Activated CD8-positive, alpha-beta memory T cell treated with anti-CD3 and anti-CD28 coated beads for 1 hour (primary cell): Measurements from ENCODE around the gene MYO18A.

Experiments used
- DNase-seq, 2 donors: peaks; one replicate each; pipeline ENCODE4 v3.0.0-alpha.2; 2020; ENCODE audit warnings: low read depth in 1 of 2; ENCODE audit errors: extremely low read depth in 1 of 2

Gene MYO18A

GRCh38 chr17:29086628-29087332 is 93.4 kb downstream of the MYO18A start:
- no peak for DNase-seq

GRCh38 chr17:29085223-29085622 is 95.0 kb downstream of the MYO18A start:
- DNase-seq = no peak

- DNase-seq = no peak
Observed at GRCh38 chr17:29084541-29085146, 95.6 kb downstream of the MYO18A start.

- no peak for DNase-seq
Observed at GRCh38 chr17:29080965-29081364, 99.2 kb downstream of the MYO18A start.

- DNase-seq = no peak
Observed at GRCh38 chr17:29080323-29080722, 99.9 kb downstream of the MYO18A start.

- DNase-seq = no peak
Observed at GRCh38 chr17:29079887-29080286, 100.3 kb downstream of the MYO18A start.

GRCh38 chr17:29079433-29079832 is 100.8 kb downstream of the MYO18A start:
- no peak for DNase-seq

- DNase-seq = no peak
Observed at GRCh38 chr17:29078183-29079045, 101.8 kb downstream of the MYO18A start.

GRCh38 chr17:29077320-29077719 is 102.9 kb downstream of the MYO18A start:
- DNase-seq = no peak

GRCh38 chr17:29076722-29077121 is 103.5 kb downstream of the MYO18A start:
- no peak for DNase-seq

- DNase-seq = no peak
Observed at GRCh38 chr17:29076087-29076486, 104.1 kb downstream of the MYO18A start.

GRCh38 chr17:29074488-29074887 is 105.7 kb downstream of the MYO18A start:
- DNase-seq = no peak

GRCh38 chr17:29073520-29073919 is 106.7 kb downstream of the MYO18A start:
- DNase-seq = no peak

GRCh38 chr17:29073045-29073444 is 107.2 kb downstream of the MYO18A start:
- DNase-seq = no peak

- no peak for DNase-seq
Observed at GRCh38 chr17:29071303-29071702, 108.9 kb downstream of the MYO18A start.

GRCh38 chr17:29070781-29071180 is 109.4 kb downstream of the MYO18A start:
- DNase-seq = no peak

GRCh38 chr17:29070308-29070707 is 109.9 kb downstream of the MYO18A start:
- DNase-seq = no peak

- no peak for DNase-seq
Observed at GRCh38 chr17:29069526-29070041, 110.6 kb downstream of the MYO18A start.

- DNase-seq = no peak
Observed at GRCh38 chr17:29068818-29069217, 111.4 kb downstream of the MYO18A start.

GRCh38 chr17:29066606-29067005 is 113.6 kb downstream of the MYO18A start:
- no peak for DNase-seq

GRCh38 chr17:29066047-29066446 is 114.2 kb downstream of the MYO18A start:
- DNase-seq = no peak

GRCh38 chr17:29063992-29064391 is 116.2 kb downstream of the MYO18A start:
- DNase-seq = no peak
